Ramos (cell line): Measurements from ENCODE around the gene SART3.

Experiments used
- in situ Hi-C: fragments of 300-500 bp; cut with MboI; formaldehyde crosslinking; loops from one replicate; pipeline ENCODE4 v1.14.3; 2022; ENCODE audit warnings: low sequenced_read_pairs; ENCODE audit not compliant: unreplicated experiment

SART3 gene

DNA sequence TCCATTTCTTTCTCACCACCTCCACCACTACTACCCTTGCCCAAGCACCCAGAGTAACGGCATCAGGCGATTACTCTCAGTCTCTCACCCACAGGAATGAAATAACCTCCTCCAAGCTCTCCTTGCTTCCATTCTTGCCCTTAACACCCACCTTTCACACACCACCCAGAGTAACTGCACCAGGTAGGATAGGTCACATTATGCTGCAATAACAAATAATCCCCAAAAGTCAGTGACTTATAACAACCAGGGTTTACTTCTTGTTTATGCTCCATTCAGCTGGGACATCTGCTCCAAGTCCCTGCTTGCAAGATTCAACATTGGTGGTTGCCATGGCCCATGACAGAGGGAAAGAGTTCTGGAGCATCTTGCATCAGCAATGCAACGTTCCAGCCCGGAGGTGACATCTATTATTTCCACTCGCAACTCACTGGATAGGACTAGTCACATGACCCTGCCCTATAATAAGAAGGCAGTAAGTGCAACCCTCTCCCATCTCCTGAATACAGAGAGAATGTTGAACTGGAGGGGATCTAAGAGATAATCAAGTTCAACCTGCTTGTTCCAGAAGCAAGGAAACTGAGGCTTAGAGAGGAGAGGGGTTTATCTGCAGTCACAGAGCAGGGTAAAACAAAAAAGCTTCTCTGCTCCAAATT lies 87.4 kb downstream of the SART3 start:
- in situ Hi-C loops = no loop called here
